ENCODE results near the gene VENTX.
A peak's percentile ranks its signal among the peaks of the same experiment; 100 is the strongest.

Gene VENTX

DNA sequence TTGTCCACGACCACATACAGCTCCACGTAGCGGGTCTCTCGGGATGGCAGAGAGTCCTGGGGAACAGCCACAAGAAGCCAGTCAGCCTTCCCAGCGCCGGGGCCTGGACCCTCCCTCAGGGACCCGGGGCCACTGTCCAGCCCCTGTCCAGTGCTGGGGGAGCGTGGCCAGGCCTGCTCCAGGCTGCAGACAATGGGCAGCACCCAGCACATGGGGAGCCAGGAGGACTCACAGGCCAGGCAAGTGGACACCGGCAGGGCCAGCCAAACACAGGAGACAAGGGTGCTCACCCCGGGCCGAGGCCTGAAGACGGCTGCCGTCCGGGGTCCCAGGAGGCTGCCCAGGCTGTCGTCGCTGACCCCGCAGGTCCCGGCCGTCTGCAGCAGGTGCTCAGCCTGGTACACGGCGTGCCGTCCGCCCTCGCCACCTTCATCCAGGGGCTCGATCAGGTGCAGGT lies 35.3 kb downstream of the VENTX start:
- DNase-seq (ENCODE audit: low read depth, low spot score): no peak
- CTCF ChIA-PET: no interaction called here
- H3K4me3 ChIP-seq (ENCODE audit: low read depth, low read length): no peak overlapping the region
- POLR2A ChIA-PET: no interaction called here
- TF ChIP-seq, protein P1, sequence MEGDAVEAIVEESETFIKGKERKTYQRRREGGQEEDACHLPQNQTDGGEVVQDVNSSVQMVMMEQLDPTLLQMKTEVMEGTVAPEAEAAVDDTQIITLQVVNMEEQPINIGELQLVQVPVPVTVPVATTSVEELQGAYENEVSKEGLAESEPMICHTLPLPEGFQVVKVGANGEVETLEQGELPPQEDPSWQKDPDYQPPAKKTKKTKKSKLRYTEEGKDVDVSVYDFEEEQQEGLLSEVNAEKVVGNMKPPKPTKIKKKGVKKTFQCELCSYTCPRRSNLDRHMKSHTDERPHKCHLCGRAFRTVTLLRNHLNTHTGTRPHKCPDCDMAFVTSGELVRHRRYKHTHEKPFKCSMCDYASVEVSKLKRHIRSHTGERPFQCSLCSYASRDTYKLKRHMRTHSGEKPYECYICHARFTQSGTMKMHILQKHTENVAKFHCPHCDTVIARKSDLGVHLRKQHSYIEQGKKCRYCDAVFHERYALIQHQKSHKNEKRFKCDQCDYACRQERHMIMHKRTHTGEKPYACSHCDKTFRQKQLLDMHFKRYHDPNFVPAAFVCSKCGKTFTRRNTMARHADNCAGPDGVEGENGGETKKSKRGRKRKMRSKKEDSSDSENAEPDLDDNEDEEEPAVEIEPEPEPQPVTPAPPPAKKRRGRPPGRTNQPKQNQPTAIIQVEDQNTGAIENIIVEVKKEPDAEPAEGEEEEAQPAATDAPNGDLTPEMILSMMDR (IDR thresholded peaks at IDR 0.05; ENCODE audit: insufficient read depth, low read length, missing control alignments): no peak

DNA sequence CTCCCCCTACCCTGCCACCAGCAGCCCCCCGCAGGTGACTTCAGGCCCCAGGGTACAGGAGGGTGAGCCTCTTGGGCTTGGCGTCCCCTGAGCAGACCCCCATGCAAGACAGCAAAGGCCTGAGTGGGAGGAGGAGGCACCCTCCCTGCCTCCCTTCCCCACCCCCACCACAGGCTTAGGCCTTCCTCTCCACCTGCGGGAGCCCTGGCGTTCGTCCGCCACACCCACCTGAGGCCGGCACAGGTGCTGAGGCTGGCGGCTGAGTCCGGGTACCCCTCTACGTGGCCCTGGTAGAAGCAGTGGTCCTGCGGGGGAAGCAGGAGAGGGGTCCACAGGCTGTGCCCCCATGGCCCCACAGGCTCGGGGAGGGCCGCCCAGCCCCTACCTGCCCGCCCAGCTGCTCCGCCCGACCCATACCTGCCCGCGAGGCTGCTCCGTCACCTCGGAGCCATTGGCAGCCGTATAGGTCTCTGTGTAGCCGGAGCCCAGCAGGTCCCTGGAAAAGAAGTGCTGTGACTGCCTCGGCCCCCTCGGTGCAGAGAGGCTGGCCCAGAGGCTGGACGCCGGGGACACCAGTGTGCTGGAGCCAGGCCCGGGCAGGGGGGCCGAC lies 36.0 kb downstream of the VENTX start:
- TF ChIP-seq, protein P1 (IDR thresholded peaks at IDR 0.05; ENCODE audit: insufficient read depth, low read length, missing control alignments): no peak
- H3K4me3 ChIP-seq (ENCODE audit: low read depth, low read length): no peak overlapping the region
- no peak for DNase-seq (ENCODE audit: low read depth, low spot score)
- ChIA-PET POLR2A (no interaction called here), CTCF (no interaction called here)

DNA sequence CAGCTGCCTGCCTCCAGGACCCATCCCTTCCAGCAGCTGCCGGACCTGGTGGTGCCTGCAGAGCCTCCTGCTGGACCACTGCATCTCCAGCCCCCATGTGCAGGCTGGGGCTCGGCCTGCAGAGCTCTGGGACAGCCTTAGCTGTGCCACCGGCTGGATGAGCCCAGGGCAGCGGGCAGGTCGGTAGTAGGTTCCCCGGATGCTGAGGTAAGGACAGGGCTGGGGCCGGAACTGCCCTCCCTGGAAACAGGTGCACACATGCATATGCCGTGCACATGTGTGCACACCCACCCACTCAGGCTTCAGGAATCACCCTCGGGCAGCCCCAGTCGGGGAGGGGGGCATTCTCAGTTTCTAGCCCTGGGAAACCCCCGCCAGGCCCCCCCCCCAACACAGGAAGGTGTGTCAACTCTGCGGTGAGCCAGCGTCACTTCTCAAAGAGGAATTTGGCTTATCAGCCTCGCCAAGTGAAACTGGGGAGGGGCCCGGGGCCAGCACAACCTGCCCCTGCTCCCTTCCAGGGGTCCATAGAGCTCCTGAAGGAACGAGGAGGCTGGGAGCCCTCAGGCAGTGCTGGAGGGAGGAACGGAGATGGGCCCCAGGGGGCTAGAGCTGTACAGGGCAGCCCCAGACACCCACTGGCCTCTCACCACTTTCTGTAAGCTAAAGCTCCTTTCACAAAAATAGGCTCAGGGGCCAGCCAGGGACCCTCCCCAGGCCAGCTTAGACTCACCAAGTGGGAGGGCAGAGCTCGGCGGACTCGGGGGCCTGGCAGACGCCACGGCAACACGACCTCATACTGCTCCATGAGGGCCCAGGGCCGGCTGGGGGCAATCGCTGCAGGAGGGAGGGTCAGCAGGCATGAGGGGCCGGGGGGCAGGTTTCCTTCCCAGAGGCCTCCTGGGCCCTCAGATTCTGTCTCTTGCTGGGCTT lies 37.4 kb downstream of the VENTX start:
- DNase-seq (ENCODE audit: low read depth, low spot score): no peak
- CTCF ChIA-PET: interaction anchor here (0.6 to 1.2 kb wide), 3 partner anchors 9 to 32 kb away, joined by 3 read pairs; no protein-coding TSS in a partner anchor
- POLR2A ChIA-PET: interaction anchor here (0.7 kb wide), 1 partner anchor 14 kb away, joined by 3 read pairs; no protein-coding TSS in a partner anchor
- no peak overlapping the region for H3K4me3 ChIP-seq (ENCODE audit: low read depth, low read length)
- TF ChIP-seq, protein P1 (IDR thresholded peaks at IDR 0.05; ENCODE audit: insufficient read depth, low read length, missing control alignments): peak; percentile 4

DNA sequence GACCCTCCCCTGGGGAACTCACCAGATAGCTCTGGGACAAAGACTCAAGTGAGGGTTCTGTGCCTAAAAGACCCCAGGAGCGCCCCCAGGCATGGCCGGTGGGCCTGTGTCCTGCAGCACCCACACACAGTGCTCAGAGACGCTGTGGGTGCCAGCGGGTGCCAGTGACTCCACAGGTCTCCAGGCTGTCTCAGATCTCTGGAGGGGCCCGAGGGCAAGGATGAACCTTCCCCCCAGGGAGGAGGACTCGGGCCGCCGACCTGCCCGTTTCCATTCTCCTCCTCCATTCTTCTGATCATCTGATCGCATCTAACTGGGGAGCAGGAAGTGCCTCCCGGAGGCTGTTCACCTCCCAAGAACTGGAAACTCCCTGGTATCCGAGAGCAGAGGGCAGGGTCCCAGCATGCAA lies 38.0 kb downstream of the VENTX start:
- ChIA-PET POLR2A (interaction anchor here (0.7 kb wide), 1 partner anchor 13 kb away, joined by 3 read pairs; no protein-coding TSS in a partner anchor), CTCF (interaction anchor here (0.6 to 1.2 kb wide), 3 partner anchors 9 to 31 kb away, joined by 3 read pairs; no protein-coding TSS in a partner anchor)
- DNase-seq (ENCODE audit: low read depth, low spot score): no peak
- TF ChIP-seq, protein P1 (IDR thresholded peaks at IDR 0.05; ENCODE audit: insufficient read depth, low read length, missing control alignments): no peak
- H3K4me3 ChIP-seq (ENCODE audit: low read depth, low read length): no peak overlapping the region

DNA sequence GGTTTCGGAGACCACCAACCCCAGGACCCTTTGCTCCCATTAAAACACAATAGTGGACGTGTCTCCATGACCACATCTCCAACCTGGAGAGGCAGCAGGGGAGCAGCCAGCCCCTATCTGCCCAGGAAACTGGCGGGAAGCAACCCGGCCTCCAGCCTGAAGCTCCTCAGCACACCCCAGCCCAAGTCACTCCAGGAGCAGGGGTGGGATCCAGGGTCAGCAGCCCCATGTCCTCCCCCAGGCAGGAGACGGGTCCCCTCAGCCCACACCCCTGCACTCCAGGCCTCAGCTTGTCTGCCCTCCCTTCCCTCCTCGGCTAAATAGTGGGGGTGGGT lies 38.4 kb downstream of the VENTX start:
- no peak for DNase-seq (ENCODE audit: low read depth, low spot score)
- no peak overlapping the region for H3K4me3 ChIP-seq (ENCODE audit: low read depth, low read length)
- POLR2A ChIA-PET: no interaction called here
- CTCF ChIA-PET: no interaction called here
- TF ChIP-seq, protein P1 (IDR thresholded peaks at IDR 0.05; ENCODE audit: insufficient read depth, low read length, missing control alignments): no peak
